ENCODE results near the gene TBX10. TPM values are rescaled to one million over a fixed set of nuclear protein-coding genes. Genes with fewer than 3 reads are reported as not detected.

The TBX10 gene
- total RNA-seq, 3 donors from 2014 or later = not detected

DNA sequence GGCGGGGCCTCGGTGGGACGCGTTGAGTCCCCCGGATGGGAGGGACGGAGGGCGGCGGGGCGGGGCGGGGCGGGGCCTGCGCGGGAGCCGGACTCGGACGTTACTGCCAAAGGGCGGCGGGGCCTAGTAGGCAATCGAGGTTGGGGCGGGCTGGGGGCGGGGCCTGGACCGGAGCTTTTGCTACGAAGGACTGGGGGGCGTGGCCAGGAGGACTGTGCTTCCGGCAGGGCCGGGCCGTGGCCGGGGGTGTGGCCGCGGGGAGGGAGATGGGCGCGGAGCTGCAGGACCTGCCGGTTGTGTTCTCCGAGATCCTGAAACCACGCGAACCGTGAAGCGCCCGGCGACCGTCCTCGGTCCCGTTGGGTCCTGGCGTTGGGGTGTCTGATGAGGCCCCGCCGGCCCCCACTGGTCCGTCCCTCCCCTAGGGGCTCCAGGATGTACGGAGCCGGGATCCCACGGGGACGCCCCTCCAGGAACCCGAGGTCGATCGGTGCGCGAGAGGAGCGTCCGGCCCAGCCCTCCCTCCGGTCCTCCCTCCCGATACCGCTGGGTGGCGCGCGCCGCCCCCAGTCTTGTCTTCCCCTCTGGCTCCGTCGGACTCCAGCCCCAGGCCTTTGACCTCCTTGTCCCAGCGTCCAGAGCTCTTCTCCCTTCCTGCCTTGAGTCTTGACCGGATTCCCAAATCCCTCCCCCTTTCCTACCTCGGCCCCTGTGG is 9.2 kb downstream of the TBX10 start:
- intact Hi-C loops (cut with DNase I; ENCODE audit: low total_unique reads) = no loop called here
- Histone ChIP-seq H3K27ac (peak overlapping the region; percentile 93 to 99), H3K36me3 (no peaks in the 10 kb centered on the region), H3K4me1 (no peaks in the 10 kb centered on the region), H3K27me3 (no peaks in the 10 kb centered on the region), H3K4me3 (peak overlapping the region; percentile 52 to 86 (median 72)), H3K9me3 (no peaks in the 10 kb centered on the region)
- peak; percentile 98 for DNase-seq (ENCODE audit: low spot score in 2 of 2)
- TF ChIP-seq POLR2A (IDR thresholded peaks at IDR 0.05) = peak; percentile 28
- peak in 2 of 3 donors; percentile 30 to 52 for TF ChIP-seq POLR2AphosphoS5 (IDR thresholded peaks at IDR 0.05)
- TF ChIP-seq, protein P1, sequence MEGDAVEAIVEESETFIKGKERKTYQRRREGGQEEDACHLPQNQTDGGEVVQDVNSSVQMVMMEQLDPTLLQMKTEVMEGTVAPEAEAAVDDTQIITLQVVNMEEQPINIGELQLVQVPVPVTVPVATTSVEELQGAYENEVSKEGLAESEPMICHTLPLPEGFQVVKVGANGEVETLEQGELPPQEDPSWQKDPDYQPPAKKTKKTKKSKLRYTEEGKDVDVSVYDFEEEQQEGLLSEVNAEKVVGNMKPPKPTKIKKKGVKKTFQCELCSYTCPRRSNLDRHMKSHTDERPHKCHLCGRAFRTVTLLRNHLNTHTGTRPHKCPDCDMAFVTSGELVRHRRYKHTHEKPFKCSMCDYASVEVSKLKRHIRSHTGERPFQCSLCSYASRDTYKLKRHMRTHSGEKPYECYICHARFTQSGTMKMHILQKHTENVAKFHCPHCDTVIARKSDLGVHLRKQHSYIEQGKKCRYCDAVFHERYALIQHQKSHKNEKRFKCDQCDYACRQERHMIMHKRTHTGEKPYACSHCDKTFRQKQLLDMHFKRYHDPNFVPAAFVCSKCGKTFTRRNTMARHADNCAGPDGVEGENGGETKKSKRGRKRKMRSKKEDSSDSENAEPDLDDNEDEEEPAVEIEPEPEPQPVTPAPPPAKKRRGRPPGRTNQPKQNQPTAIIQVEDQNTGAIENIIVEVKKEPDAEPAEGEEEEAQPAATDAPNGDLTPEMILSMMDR (IDR thresholded peaks at IDR 0.05) = peak; percentile 68 to 76 (median 76)

DNA sequence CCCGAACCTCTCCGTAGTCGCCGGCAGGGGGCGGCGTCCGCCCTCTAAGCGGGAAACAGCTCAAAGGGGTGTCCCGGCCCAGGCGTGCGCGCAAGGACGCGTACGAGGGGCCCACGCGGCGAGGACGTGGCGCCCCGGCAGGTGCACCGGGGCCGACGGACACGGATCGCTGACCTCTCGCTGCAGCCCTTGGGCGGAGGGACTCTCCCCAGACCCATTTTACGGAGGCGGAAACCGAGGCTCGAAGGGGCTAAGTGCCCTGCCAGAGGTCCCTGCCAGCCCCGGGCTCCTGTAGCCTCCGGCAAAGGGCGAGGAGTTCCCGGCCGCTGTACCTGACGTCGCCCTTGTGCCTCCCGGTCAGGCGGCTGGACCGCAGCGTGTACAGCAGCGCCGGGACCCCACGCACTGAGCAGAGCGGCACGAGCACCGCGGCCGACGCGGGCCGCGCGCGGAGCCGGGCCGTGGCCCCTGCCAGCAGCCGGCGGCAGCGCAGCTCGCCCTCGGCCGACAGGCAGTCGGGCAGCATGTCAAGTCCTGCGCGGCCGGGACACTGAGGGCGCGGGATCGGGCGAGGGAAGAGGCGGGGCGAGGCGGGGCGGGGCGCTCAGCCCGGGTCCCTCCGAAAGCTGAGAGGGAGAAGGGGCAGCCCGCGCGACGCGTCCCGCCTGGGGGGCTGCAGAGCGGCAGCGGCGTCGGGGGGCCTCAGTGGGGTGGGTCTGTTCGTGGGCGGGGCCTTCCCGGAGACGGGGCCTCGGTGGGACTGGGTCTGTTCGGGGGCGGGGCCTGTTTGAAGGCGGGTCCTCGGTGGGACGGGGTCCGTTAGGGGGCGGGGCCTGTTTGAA is 10.0 kb downstream of the TBX10 start, which contains the start of gene NUDT8:
NUDT8 (minus strand) TSS at position 552 of the 842 bp plus-strand sequence; CDS start at position 526, 26 bp downstream.
- intact Hi-C loops (cut with DNase I; ENCODE audit: low total_unique reads) = no loop called here
- peak within 1 kb of the TSS; percentile 93 to 99 for H3K27ac ChIP-seq
- H3K4me1 ChIP-seq = no peaks in the 10 kb centered on the region
- DNase-seq (ENCODE audit: low spot score in 2 of 2) = peak; percentile 68 to 86
- no peaks in the 10 kb centered on the region for H3K36me3 ChIP-seq
- H3K4me3 ChIP-seq = peak within 1 kb of the TSS; percentile 52 to 86 (median 72)
- H3K27me3 ChIP-seq = no peaks in the 10 kb centered on the region
- no peaks in the 10 kb centered on the region for H3K9me3 ChIP-seq
- TF ChIP-seq POLR2AphosphoS5 (IDR thresholded peaks at IDR 0.05) (peak in 1 of 3 donors; percentile 11), POLR2A (IDR thresholded peaks at IDR 0.05) (no peak)
- TF ChIP-seq, protein P1 (IDR thresholded peaks at IDR 0.05) = peak; percentile 84 to 90 (median 85)

DNA sequence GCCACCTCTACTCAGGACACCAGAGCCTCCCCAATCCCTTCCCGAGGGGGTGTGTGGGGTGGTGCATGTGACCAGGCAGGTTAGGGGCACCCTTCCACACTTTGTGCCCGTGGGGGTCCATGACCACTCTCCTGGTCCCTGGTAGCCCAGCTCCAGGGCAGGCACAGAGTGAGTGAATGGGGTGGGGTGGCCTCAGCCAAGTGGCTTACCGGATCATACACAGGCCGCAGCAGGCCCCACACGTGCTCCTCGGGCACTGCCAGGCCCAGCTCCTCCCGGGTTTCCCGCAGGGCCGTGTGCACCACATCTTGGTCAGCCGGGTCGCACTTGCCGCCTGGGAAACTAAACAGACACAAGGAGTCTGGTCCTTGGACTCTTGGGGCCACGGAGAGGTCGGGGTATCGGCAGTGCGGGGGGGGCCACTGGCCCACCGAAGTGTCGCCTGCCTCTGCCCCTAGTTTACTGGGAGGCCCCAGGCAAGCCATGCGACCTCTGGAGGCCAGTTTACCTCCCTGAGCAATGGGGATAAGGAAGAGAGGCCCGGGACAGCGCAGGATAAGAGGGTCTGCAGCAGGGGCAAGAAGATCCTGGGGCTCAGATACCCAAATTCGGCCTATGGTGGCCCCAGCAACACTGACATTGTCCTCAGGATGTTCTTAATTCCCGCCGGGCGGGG is 10.7 kb downstream of the TBX10 start:
- DNase-seq (ENCODE audit: low spot score in 2 of 2) = no peak
- intact Hi-C loops (cut with DNase I; ENCODE audit: low total_unique reads) = no loop called here
- H3K27ac ChIP-seq = peak overlapping the region; percentile 93 to 99

DNA sequence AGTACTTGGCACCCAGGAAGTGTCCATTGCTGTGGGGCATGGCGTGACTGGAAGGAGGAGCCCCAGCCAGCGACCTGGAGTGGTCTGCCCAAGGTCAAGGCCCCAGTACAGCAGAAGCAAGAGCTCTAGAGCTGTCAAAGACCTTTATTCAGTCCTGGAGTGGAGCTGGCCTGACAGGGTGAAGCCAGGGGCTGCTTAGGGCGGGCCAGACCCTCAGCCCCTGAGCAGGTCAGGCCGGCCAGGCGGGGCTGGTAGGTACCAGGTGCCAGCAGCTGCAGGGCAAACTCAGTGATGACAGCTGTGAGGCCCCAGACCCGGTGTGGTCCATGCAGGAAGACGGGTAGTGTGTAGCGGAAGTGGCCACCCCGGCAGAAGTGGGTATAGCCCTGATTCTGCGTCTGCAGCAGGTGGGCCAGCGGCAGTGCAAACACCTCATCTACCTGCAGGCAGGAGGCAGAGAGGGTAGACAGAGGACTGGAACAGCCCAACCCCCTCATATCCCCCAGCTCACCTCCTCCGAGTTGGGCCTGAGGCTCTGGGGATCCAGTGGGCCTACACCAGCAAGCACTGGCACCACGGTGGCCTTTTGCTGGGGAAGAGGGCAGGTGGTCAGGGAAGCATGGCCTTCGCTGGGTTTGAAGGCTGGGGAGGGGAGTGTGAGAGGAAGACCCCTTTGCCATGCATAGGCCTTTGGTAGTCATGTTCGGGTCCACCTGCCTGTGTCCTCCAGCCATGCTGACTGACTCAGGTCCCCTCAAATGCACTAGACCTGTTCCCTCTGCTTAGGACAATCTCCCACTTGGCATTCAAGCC is 11.5 kb downstream of the TBX10 start:
- no peaks in the 10 kb centered on the region for H3K27me3 ChIP-seq
- TF ChIP-seq POLR2AphosphoS5 (IDR thresholded peaks at IDR 0.05) (no peak), POLR2A (IDR thresholded peaks at IDR 0.05) (no peak)
- TF ChIP-seq, protein P1 (IDR thresholded peaks at IDR 0.05) = no peak
- DNase-seq (ENCODE audit: low spot score in 2 of 2) = no peak
- H3K9me3 ChIP-seq = no peaks in the 10 kb centered on the region
- intact Hi-C loops (cut with DNase I; ENCODE audit: low total_unique reads) = no loop called here
- H3K4me1 ChIP-seq = no peaks in the 10 kb centered on the region
- H3K27ac ChIP-seq = peak overlapping the region; percentile 18 to 99
- no peak overlapping the region for H3K4me3 ChIP-seq
- H3K36me3 ChIP-seq = no peaks in the 10 kb centered on the region

More for the DNA sequence above, 10.7 kb downstream of the TBX10 start:
- H3K27me3 ChIP-seq = no peaks in the 10 kb centered on the region
- TF ChIP-seq, protein P1 (IDR thresholded peaks at IDR 0.05) = no peak
- H3K4me3 ChIP-seq = peak overlapping the region; percentile 52 to 86 (median 72)
- no peaks in the 10 kb centered on the region for H3K36me3 ChIP-seq
- H3K9me3 ChIP-seq = no peaks in the 10 kb centered on the region
- H3K4me1 ChIP-seq = no peaks in the 10 kb centered on the region
